Activated B cell treated with CpG ODN at 0.5 μM for 24 hours (primary cell): ENCODE results near the gene PSMA1. TPM values are rescaled to one million over a fixed set of nuclear protein-coding genes. Genes with fewer than 3 reads are reported as not detected.

Experiments used
- ATAC-seq: fragments of 200-7000 bp; cut with Tn5 transposase; one replicate; pipeline ENCODE4 v1.10.0; 2021; ENCODE audit warnings: low read depth, mild to moderate bottlenecking, moderate library complexity
- CTCF ChIA-PET: fragments of 350-600 bp; sonication (Branson Sonifier 250); formaldehyde crosslinking; loops from one replicate; lab custom pipeline; 2021; ENCODE audit warnings: antibody characterized with exemption; lab: Charles Lee
- POLR2A ChIA-PET: fragments of 350-600 bp; sonication (Branson Sonifier 250); formaldehyde crosslinking; loops from one replicate; lab custom pipeline; 2021; ENCODE audit warnings: antibody characterized with exemption; lab: Charles Lee
- DNase-seq: peaks from one replicate; pipeline ENCODE4 v3.0.0; 2022
- H3K27ac Mint-ChIP-seq: one replicate; pipeline ENCODE4 v1.8.0; 2020; ENCODE audit warnings: mixed read lengths
- H3K27me3 Mint-ChIP-seq: one replicate; pipeline ENCODE4 v1.8.0; 2021; ENCODE audit warnings: mixed read lengths
- H3K36me3 Mint-ChIP-seq: one replicate; pipeline ENCODE4 v1.8.0; 2021; ENCODE audit warnings: low read depth, mixed read lengths
- H3K4me1 Mint-ChIP-seq: one replicate; pipeline ENCODE4 v1.8.0; 2021; ENCODE audit warnings: mixed read lengths
- H3K4me3 Mint-ChIP-seq: one replicate; pipeline ENCODE4 v1.8.0; 2020; ENCODE audit warnings: mild to moderate bottlenecking, mixed read lengths
- H3K9me3 Mint-ChIP-seq: one replicate; pipeline ENCODE4 v1.8.0; 2020; ENCODE audit warnings: mixed read lengths
- CTCF ChIP-seq: fragments of 200-600 bp; IDR thresholded peaks from one replicate; pipeline ENCODE4 v1.8.0; 2022; ENCODE audit warnings: antibody characterized with exemption, mild to moderate bottlenecking
- intact Hi-C: fragments of 100-400 bp; cut with micrococcal nuclease; formaldehyde crosslinking; loops from one replicate; pipeline ENCODE4 v1.15.1; 2024
- total RNA-seq: library from RNA; stranded (reverse); gene quantifications from 2 replicates; pipeline ENCODE4 v1.2.3, GENCODE V29; 2022

Gene PSMA1
- total RNA-seq, 1 donor from 2014 or later: 184 TPM

- Mint-ChIP-seq H3K27ac (no peak overlapping the region), H3K4me3 (no peak overlapping the region), H3K9me3 (no peaks in the 10 kb centered on the region), H3K27me3 (peaks cover 9% of the 10 kb centered on the region), H3K4me1 (peaks cover 4% of the 10 kb centered on the region), H3K36me3 (no peaks in the 10 kb centered on the region)
- intact Hi-C loops: no loop called here
- POLR2A ChIA-PET: no interaction called here
- CTCF ChIA-PET: interaction anchor here (1.5 to 2.0 kb wide), 2 partner anchors 97 to 361 kb away, joined by 3 to 5 read pairs; no protein-coding TSS in a partner anchor
- no peak for ATAC-seq
- no peak for TF ChIP-seq CTCF
- DNase-seq: no peak
Measured at GRCh38 chr11:14547440-14547839, 27.3 kb upstream of the PSMA1 start.

- no peaks in the 10 kb centered on the region for H3K36me3 Mint-ChIP-seq
- ATAC-seq (no peak), DNase-seq (no peak)
- CTCF ChIA-PET: interaction anchor here (1.5 to 2.0 kb wide), 2 partner anchors 98 to 361 kb away, joined by 3 to 5 read pairs; no protein-coding TSS in a partner anchor
- intact Hi-C loops: no loop called here
- POLR2A ChIA-PET: no interaction called here
- no peak overlapping the region for H3K4me3 Mint-ChIP-seq
- TF ChIP-seq CTCF: no peak
- no peaks in the 10 kb centered on the region for H3K9me3 Mint-ChIP-seq
- no peak overlapping the region for H3K27ac Mint-ChIP-seq
- H3K27me3 Mint-ChIP-seq: peaks cover 4% of the 10 kb centered on the region
- peaks cover 4% of the 10 kb centered on the region for H3K4me1 Mint-ChIP-seq
Measured at GRCh38 chr11:14546672-14547071, 26.5 kb upstream of the PSMA1 start.

GRCh38 chr11:14544611-14545010 is 24.4 kb upstream of the PSMA1 start:
- intact Hi-C loops: no loop called here
- no peak overlapping the region for H3K4me3 Mint-ChIP-seq

GRCh38 chr11:14543260-14543659 is 23.1 kb upstream of the PSMA1 start:
- TF ChIP-seq CTCF: no peak
- POLR2A ChIA-PET: interaction anchor here (1.0 kb wide), 1 partner anchor 16 kb away, joined by 3 read pairs; no protein-coding TSS in a partner anchor
- no peaks in the 10 kb centered on the region for H3K9me3 Mint-ChIP-seq
- H3K27ac Mint-ChIP-seq: no peak overlapping the region
- no peak overlapping the region for H3K4me3 Mint-ChIP-seq
- H3K4me1 Mint-ChIP-seq: peaks cover 4% of the 10 kb centered on the region
- peaks cover 2% of the 10 kb centered on the region for H3K27me3 Mint-ChIP-seq
- ATAC-seq: no peak
- no peak for DNase-seq
- CTCF ChIA-PET: interaction anchor here (1.1 kb wide), 1 partner anchor 365 kb away, joined by 4 read pairs; no protein-coding TSS in a partner anchor
- intact Hi-C loops: no loop called here
- no peaks in the 10 kb centered on the region for H3K36me3 Mint-ChIP-seq

More at GRCh38 chr11:14544611-14545010, 24.4 kb upstream of the PSMA1 start:
- Mint-ChIP-seq H3K4me1 (peaks cover 4% of the 10 kb centered on the region), H3K36me3 (no peaks in the 10 kb centered on the region), H3K27ac (no peak overlapping the region), H3K9me3 (no peaks in the 10 kb centered on the region), H3K27me3 (peaks cover 2% of the 10 kb centered on the region)
- no peak for TF ChIP-seq CTCF
- ChIA-PET CTCF (no interaction called here), POLR2A (no interaction called here)
- DNase-seq (no peak), ATAC-seq (no peak)

- ChIA-PET CTCF (interaction anchor here (1.8 kb wide), 1 partner anchor 10 kb away, joined by 3 read pairs; no protein-coding TSS in a partner anchor), POLR2A (interaction anchor here (1.2 kb wide), 1 partner anchor 218 kb away, joined by 3 read pairs; no protein-coding TSS in a partner anchor)
- TF ChIP-seq CTCF: no peak
- no peaks in the 10 kb centered on the region for H3K9me3 Mint-ChIP-seq
- intact Hi-C loops: no loop called here
- H3K27ac Mint-ChIP-seq: no peak overlapping the region
- H3K27me3 Mint-ChIP-seq: peaks cover 2% of the 10 kb centered on the region
- ATAC-seq (no peak), DNase-seq (no peak)
- no peaks in the 10 kb centered on the region for H3K36me3 Mint-ChIP-seq
- H3K4me1 Mint-ChIP-seq: peaks cover 7% of the 10 kb centered on the region
- H3K4me3 Mint-ChIP-seq: no peak overlapping the region
Measured at GRCh38 chr11:14542324-14542723, 22.1 kb upstream of the PSMA1 start.
